Measurements from ENCODE around the gene DENND5B. TPM values are rescaled to one million over a fixed set of nuclear protein-coding genes. Genes with fewer than 3 reads are reported as not detected.

Gene DENND5B
- 4.2 and 8.4 TPM in 2 replicates for total RNA-seq (ENCODE audit: low replicate concordance)

GRCh38 chr12:31590642-31591379 lies at the start of gene DENND5B:
Gene DENND5B (minus strand): TSS chr12:31591136. CDS start chr12:31590832, 304 bp downstream.

Other genes with a start within 250 kb of the DENND5B start
- gene ETFBKMT, start 68.6 kb upstream of the DENND5B start, total RNA-seq (ENCODE audit: low replicate concordance) = 2.2 and 3.6 TPM in 2 replicates
- 7.8 and 12.6 TPM in 2 replicates for gene AMN1, start 137.9 kb upstream of the DENND5B start, total RNA-seq (ENCODE audit: low replicate concordance)